AML-193 (cell line): ENCODE measurements around the gene MVK.

ENCODE experiments used
- DNase-seq, 2 experiments: peaks; one replicate each; lab custom pipeline; 2025; lab: John Stamatoyannopoulos, UW

Gene MVK

DNA sequence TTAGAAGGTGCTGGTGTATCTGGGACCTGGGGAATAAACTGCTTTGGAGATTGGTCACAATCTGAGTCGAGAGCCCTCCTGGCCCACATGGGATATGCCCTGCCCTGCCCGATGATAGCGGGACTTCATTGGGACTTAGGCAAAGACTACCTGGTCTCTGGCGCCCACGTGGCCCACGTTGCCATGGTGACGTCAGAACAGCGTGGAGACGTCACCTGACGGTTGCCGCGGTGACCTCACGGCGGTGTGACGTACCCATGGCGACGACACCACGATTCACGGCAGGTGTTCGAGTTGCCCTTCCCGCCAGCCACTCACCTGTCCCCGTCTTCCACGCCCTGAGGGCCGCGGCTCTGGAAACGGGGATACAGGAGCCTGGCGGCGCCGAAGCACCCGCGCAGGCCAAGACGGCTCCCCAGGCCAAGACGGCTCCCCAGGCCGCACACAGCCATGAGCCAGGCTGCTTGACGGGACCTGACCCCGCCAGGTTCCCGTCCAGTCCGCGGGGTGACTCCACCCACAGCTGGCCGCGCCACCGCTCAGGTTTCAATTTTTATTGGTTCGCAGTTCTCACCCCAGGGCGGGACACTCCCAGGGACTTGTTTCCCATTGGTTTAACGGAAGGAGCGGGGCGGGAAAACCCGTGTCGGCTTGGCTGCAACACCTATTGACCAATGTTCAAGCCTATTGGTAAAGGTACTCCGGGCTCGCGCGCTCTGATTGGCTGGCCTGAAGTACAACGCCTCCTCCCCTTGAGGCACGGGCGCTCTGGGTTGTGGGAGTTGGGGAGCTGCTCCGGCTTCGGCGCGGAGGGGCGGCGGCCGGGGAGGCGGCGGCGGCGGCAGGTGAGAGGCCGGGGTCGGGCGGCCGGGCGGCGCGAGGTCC is at the start of gene MVK, which contains the start of gene MMAB:
Gene MVK, plus strand, starts transcription at position 766 of the 885 bp plus-strand sequence. CDS start 1,029 bp downstream, outside the sequence.
Gene MMAB, minus strand, starts transcription at position 476 of the 885 bp plus-strand sequence. Its CDS starts 24 bp downstream, at position 452.
- DNase-seq, result peak; percentile 98 to 99

- DNase-seq, result no peak
Observed at GRCh38 chr12:109524466-109525278, 48.9 kb upstream of the MVK start.

GRCh38 chr12:109525279-109525585 is 48.4 kb upstream of the MVK start:
- DNase-seq, result no peak

DNA sequence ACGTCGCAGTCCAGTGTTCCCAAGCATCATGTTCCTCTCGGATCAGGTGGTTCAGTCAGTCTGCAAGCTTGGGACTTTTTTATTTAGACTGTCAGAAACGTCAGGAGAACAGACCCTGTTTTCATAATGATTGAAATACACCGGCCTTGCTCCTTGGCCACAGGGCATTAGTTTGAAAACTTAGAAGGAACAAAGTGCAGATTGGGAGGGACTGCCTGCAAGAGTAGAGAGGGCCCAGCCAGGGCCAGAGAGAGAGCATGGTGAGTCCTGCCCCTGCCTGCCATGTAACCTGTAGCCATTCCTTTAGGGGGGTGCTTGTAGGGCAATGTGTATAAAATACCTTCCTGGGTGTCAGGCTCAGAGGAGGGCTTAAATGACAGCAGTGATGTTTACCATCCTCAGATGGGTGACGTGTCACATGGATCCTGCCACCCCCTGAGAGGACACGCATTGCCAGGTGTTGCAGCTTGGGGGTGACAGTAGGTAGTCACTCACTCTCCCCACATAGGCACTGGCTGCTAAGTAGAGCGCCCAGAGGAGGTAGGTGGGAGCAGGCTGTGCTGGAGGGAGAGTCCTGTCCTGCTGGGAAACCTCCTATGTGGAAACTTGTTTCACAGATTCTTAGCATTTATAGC is 46.0 kb upstream of the MVK start:
- DNase-seq, result no peak

DNA sequence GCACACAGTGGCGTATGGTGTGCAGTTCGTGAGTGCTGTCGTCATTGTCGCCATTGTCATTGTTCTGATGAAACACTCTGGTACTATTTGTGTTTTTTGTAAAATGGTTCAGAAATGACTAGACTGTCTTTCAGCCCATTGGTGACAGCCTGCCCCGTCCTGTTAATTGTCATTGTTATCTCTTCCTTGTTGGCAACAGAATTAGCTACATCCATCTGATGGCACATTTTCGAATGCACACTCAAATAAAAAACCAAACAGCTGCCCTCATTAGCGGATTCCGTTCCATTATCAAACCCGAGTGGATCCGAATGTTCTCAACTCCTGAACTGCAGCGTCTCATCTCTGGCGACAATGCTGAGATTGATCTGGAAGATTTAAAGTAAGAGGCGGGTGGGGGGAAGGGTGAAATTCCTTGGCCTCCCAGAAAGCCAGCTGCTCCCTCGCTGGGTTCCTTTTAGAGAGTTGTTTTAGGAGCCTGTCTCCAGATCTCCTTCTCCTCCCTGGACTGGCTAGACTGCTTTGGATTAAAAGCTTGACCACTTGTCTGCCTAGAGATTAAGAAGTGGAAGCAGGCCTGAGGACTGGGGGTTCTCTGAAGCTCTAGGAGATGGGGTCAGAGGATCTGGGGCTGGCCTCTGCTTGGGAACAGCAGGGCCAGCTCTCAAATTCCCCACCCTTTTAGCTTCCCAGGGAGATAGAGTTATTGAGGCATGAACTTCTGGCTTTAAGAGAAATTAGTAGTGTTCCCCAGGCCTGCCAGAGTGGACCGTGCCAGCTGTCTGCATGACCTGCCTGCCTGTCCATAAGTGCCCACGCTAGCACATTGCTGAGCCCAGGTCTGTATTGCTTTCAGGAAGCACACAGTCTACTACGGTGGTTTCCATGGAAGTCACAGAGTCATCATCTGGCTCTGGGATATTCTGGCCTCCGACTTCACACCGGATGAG is 43.6 kb upstream of the MVK start:
- DNase-seq, result no peak

GRCh38 chr12:109531411-109531810 is 42.2 kb upstream of the MVK start:
- DNase-seq, result no peak

- no peak for DNase-seq
Observed at GRCh38 chr12:109532721-109533486, 40.7 kb upstream of the MVK start.

- no peak for DNase-seq
Observed at GRCh38 chr12:109533487-109533740, 40.2 kb upstream of the MVK start.

GRCh38 chr12:109534456-109534855 is 39.1 kb upstream of the MVK start:
- DNase-seq, result no peak

GRCh38 chr12:109535231-109535862 is 38.2 kb upstream of the MVK start:
- no peak for DNase-seq

- no peak for DNase-seq
Observed at GRCh38 chr12:109535863-109536250, 37.7 kb upstream of the MVK start.

DNA sequence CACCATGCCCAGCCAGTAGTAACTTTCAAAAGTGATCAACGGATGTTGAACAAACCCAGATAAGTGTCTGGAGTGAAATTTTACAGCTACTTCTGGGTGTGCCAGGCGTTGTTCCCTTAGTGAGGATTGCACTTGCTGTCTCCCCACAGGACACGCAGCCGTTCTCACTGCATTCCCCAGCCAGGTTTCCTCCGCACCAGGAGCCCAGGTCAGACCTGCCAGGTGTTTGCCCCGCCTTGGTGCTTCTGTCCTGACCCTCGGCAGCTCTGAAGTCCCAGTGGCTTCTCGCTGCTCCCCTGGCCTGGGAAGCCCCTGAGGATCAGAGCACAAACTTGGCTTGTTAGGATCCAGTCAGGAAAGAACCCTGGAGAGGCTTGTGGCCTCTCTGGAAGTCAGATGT is 36.5 kb upstream of the MVK start:
- no peak for DNase-seq

DNA sequence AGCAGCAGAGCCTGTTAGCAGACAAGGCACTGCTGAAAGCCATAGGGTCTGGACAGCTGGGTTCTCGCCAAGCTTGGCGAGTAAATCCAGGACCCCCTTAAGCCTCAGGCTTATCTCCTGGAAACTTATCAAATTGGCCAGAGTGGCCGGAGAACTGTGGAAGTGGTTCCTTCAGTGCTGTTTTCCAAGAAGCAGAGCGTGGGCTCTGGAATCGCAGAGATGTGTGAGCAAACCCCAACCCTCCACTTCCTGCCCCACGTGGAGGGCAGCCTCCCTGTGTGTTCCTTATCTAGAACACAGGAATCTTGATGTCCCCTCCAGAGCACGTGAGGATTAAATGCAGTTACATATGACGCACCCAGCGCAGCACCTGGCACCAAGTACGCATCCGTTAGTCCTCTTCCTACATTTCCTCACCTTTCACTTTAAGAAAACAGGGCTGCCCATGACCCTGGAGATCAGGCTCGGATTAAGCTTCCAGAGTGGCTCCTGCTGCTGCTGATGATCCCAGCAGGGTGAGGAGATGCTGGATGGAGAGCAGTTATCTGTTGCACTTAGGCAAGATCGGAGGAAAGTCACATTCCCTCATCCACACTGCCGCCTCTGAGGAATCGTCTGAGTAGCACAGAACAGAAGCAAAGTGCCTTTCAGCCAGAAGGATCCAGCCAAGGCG is 35.3 kb upstream of the MVK start:
- DNase-seq, result no peak

GRCh38 chr12:109539508-109539907 is 34.1 kb upstream of the MVK start:
- no peak for DNase-seq

DNA sequence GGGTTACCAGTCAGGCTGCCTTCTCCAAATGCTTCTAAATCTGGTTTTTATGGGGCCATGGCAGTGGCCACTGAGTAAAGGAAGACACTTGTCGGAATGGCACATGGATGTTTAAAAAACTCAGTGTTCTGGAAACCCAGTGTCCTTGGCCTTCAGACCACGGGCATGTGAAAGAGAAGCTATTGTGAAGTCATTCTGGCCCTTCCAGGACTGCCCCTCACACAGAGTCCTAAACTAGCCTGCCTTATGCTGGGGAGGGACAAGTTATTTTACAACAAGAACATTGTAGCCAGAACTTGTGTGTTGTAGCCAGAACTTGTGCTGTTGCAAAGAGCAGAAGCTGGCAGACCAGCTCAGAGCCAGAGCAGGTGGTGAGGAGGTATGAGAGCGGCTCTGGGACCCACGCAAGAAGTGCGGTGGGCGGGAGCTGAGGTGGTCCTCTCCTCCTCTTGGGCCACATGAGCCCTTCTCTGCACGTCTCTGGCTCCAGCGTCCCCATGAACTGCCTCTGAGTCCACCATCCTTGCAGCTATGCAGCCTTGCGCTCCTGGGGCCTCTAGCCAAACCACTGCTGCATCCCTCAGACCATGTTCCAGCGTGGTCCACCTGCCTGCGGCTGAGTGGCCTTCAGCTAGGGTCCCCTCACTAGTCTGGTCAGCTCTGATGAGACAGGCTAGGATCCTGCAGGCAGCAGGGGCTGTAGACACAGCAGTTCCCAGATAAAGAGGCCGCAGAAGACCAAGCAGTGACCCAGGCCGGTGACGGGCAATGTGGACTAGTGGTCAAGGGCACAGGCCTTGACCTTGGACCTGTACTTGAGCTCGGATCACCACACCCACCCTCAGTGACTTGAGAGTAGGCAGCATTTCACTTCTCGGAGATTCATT is 32.8 kb upstream of the MVK start:
- DNase-seq, result no peak

DNA sequence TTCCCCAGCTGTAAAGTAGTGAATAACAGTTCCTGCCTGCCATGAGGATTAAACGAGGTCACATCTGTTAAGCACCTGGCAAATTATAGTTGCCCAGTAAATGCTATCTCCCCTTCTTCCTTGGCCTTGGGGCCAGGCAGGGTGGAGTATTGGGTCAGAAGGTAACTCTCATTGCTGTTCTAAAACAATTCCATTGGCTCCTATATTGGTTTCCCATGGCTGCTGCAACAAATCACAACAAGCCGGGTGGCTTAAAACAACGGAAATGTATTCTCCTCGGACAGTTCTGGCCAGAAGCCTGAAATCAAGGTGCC is 32.2 kb upstream of the MVK start:
- DNase-seq, result no peak

GRCh38 chr12:109542014-109542413 is 31.6 kb upstream of the MVK start:
- DNase-seq, result no peak

- DNase-seq, result no peak
Observed at GRCh38 chr12:109542876-109543275, 30.7 kb upstream of the MVK start.

DNA sequence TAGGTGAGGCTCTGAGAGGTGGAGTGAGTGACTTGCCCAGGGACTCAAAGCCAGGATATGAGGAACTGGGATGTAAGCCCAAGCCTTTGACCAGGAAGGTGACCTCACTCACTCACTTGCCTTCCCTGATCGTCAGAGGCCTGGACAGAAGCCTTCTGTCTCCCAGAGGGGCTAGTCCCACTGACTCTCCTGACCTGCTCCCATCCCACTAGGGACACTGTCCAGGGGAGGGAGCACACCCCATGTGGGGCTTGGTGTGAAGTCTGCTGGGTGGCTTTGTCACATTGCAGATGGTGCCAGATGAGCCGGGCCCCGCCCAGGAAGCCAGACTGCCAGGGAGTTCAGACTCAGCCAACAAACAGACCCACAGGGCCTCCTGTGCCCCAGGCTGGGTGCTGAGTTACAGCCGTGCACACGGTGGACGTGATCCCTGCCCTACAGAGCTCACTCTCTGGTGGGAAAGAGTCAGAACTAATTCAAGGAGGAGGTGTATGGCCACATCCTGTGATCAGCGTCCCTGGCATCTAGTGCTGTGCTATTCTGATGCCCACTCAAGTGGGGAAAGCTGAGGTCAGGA is 28.6 kb upstream of the MVK start:
- DNase-seq, result no peak
